ENCODE measurements around the gene CTNNA2. TPM values are rescaled to one million over a fixed set of nuclear protein-coding genes. Genes with fewer than 3 reads are reported as not detected.
"Not testable (repeated sequence)": the region's sequence is repeated elsewhere in the genome, so short reads cannot be mapped to it uniquely, and the experiment has no call there.

Gene CTNNA2
- total RNA-seq, 2 experiments from 2014 or later, result not detected

DNA sequence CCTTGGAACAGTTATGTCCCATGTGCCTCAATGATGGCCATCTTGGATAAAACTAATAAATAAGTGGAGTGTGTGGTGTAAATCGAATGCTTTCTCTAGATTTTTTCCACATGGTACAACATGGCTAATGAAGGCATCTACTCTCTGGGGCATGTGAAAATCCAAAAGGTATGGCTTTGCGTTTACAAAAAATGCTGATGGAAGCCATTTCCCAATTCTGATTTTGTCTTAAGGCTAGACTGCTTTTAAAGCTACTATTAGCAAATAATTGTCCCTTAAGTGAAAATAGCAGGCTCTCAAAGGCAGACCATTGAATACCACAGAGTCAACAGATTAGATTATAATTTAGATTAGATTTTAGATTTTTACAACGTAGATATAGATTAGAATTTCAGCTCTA, 608.0 kb downstream of the CTNNA2 start:
- CTCF ChIA-PET, result no interaction called here
- no peaks in the 10 kb centered on the region for H3K4me1 Mint-ChIP-seq
- DNase-seq, result no peak
- H3K4me3 Mint-ChIP-seq, result no peak overlapping the region
- no peaks in the 10 kb centered on the region for H3K36me3 Mint-ChIP-seq (ENCODE audit: low read depth)
- peaks cover 5% of the 10 kb centered on the region for H3K9me3 Mint-ChIP-seq
- H3K27ac Mint-ChIP-seq, result no peak overlapping the region
- H3K27me3 Mint-ChIP-seq, result no peaks in the 10 kb centered on the region
- POLR2A ChIA-PET, result no interaction called here

DNA sequence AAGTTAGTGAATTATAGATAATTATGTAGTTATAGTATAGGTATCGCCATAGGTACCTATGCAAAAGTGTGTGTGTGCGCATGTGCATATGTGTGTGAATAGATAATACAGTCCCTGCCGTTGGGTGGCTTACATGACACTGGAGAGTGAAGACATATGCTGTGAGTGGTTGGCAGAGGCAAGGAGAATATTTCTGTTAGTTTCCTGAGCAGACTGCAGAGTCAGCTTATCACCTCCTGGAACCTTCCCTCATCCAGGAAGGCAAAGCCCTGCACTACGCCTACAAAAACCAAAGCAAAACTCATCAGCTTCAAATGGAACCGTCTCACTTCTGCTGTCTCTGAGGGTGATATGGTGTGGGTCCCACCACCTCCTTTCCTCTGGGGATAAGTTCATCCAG, 609.8 kb downstream of the CTNNA2 start:
- peaks cover 5% of the 10 kb centered on the region for H3K9me3 Mint-ChIP-seq
- no peaks in the 10 kb centered on the region for H3K4me1 Mint-ChIP-seq
- no peaks in the 10 kb centered on the region for H3K27me3 Mint-ChIP-seq
- ChIA-PET CTCF (no interaction called here), POLR2A (no interaction called here)
- H3K4me3 Mint-ChIP-seq, result no peak overlapping the region
- H3K27ac Mint-ChIP-seq, result no peak overlapping the region
- H3K36me3 Mint-ChIP-seq (ENCODE audit: low read depth), result no peaks in the 10 kb centered on the region
- DNase-seq, result no peak

DNA sequence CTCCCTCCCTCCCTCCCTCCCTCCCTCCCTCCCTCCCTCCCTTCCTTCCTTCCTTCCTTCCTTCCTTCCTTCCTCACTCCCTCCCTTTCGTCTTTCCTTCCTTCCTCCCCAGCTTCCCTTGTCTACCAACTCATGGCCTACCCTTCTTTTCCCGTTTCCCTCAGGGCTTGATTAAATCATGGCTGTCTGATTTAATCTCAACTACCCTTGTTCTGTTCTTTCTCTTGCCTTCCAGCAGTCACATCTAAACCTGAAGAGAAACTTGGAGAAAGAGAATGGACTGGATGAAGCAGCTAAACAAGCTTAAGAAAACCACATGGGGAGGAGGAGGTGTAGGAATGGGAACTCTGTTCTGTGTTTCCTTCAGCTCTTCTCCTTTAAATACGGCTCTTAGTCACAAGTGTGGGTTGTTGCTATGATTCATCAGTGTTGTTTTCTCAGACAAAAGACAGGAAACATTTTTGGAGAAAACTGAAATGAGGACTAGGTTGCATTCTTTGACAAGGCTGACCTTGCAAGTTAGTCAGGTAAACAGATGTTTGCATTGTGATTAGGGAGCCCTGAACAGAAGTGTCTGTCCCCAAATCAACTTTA, 613.8 kb downstream of the CTNNA2 start:
- H3K27ac Mint-ChIP-seq, result no peak overlapping the region
- peaks cover 4% of the 10 kb centered on the region for H3K9me3 Mint-ChIP-seq
- no peak overlapping the region for H3K4me3 Mint-ChIP-seq
- no peaks in the 10 kb centered on the region for H3K4me1 Mint-ChIP-seq
- CTCF ChIA-PET, result no interaction called here
- DNase-seq, result no peak
- no peaks in the 10 kb centered on the region for H3K27me3 Mint-ChIP-seq
- no peaks in the 10 kb centered on the region for H3K36me3 Mint-ChIP-seq (ENCODE audit: low read depth)
- POLR2A ChIA-PET, result no interaction called here

DNA sequence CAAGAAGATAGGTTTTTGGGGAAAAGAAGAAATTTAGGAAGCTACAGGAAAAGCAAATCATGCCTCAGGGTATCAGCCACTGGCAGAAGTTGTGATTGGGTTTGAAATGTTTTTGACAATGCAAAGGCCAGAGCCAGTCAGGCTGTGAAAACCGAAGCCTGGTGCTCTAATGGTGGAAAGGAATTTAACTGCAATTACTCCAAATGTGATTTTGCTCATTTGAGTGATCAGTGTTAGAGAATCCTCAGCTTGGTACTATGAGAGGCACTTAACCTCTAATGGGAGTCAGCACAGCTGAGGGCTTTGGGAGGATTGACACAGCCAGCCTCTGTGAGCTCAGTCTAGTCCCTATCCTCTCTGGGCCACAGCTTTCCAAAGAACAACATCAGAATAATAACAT, 615.2 kb downstream of the CTNNA2 start:
- no peaks in the 10 kb centered on the region for H3K36me3 Mint-ChIP-seq (ENCODE audit: low read depth)
- H3K27me3 Mint-ChIP-seq, result no peaks in the 10 kb centered on the region
- DNase-seq, result no peak
- no peak overlapping the region for H3K27ac Mint-ChIP-seq
- POLR2A ChIA-PET, result no interaction called here
- no peak overlapping the region for H3K4me3 Mint-ChIP-seq
- CTCF ChIA-PET, result no interaction called here
- no peaks in the 10 kb centered on the region for H3K4me1 Mint-ChIP-seq
- H3K9me3 Mint-ChIP-seq, result peaks cover 4% of the 10 kb centered on the region

DNA sequence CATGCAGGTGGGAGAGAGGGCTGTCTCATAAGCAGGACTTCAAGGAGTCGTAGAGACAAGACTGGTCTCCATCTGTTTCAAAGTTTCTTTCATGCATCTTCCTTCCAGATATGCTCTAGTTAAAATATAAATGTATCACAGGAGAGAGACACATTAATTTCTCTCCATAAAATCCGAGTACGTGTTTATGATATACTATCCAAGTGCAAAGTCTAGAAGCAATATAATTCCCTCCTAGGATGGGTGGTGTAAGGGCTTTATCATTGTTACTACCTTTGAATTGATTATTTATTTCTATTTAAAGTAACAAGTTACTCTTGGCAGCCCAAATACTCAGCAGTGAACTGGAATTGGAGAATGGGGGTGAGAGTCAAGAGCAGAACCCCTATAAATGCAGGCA, 619.4 kb downstream of the CTNNA2 start:
- H3K27me3 Mint-ChIP-seq, result no peaks in the 10 kb centered on the region
- CTCF ChIA-PET, result no interaction called here
- no peak overlapping the region for H3K4me3 Mint-ChIP-seq
- DNase-seq, result no peak
- POLR2A ChIA-PET, result no interaction called here
- H3K36me3 Mint-ChIP-seq (ENCODE audit: low read depth), result no peaks in the 10 kb centered on the region
- no peaks in the 10 kb centered on the region for H3K4me1 Mint-ChIP-seq
- H3K27ac Mint-ChIP-seq, result no peak overlapping the region
- peaks cover 4% of the 10 kb centered on the region for H3K9me3 Mint-ChIP-seq

DNA sequence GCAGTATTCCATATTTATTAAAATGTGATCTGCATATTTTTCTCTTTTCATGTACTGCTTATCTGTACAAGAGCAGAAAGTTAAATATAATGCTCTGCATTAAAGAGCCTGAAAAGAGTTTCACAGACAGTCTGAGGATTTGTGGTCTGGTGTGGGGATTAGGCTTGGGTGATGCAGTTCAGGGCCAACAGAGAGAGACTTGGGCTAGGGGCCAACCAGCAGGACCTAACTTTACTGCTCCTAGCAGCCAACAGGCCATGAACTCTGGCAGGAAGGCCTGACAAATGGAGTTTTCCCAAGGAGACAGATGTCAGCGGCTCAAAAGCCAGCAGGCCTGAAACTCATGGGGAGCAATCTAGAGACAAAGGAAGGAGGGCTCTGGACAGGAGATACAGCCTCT, 622.1 kb downstream of the CTNNA2 start:
- Mint-ChIP-seq H3K4me1 (no peaks in the 10 kb centered on the region), H3K9me3 (peaks cover 4% of the 10 kb centered on the region), H3K27ac (no peak overlapping the region), H3K4me3 (no peak overlapping the region), H3K27me3 (no peaks in the 10 kb centered on the region), H3K36me3 (ENCODE audit: low read depth) (no peaks in the 10 kb centered on the region)
- DNase-seq, result no peak
- POLR2A ChIA-PET, result no interaction called here
- CTCF ChIA-PET, result no interaction called here

DNA sequence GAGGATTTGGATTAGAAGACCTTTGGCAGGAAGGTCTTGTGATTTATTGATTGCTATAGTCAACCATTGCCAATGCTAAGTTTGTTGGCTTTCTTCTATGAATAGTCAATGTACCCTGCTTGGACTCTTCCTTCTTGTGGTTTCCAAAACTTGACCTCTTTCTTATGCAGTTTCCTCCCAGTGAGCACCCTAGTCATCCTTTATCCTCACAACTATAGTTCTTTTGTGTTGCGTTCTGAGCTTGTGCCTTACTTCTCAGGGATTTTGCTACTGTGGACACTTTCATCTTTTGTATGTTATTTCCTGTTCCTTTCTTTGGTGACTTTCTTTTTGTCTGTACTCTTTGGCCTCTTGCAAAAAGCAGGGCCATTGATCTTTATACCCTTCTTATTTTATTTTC, 623.5 kb downstream of the CTNNA2 start:
- Mint-ChIP-seq H3K27me3 (no peaks in the 10 kb centered on the region), H3K27ac (no peak overlapping the region), H3K4me3 (no peak overlapping the region), H3K9me3 (no peaks in the 10 kb centered on the region), H3K36me3 (ENCODE audit: low read depth) (no peaks in the 10 kb centered on the region), H3K4me1 (no peaks in the 10 kb centered on the region)
- ChIA-PET POLR2A (no interaction called here), CTCF (no interaction called here)
- no peak for DNase-seq

DNA sequence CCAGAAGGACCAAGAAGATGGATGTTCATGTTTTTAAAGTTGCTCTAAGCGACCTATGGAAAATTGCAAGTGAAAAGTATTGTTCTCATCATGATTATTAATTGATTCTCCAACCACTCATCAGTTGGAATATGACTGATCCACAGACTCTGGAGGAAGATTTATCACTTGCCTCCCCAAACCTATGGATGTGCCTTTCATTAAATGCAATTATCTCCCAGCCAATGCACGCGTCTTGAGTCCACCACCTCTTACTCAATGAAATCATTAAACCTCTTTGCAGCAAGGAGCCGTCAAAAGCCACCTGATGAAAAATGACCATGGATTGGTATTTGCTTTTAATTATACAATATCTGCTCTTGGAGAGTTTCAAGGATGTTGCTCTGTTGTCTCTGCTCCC, 626.1 kb downstream of the CTNNA2 start:
- H3K27ac Mint-ChIP-seq, result no peak overlapping the region
- CTCF ChIA-PET, result no interaction called here
- POLR2A ChIA-PET, result no interaction called here
- H3K36me3 Mint-ChIP-seq (ENCODE audit: low read depth), result no peaks in the 10 kb centered on the region
- no peaks in the 10 kb centered on the region for H3K9me3 Mint-ChIP-seq
- H3K4me1 Mint-ChIP-seq, result no peaks in the 10 kb centered on the region
- H3K27me3 Mint-ChIP-seq, result no peaks in the 10 kb centered on the region
- H3K4me3 Mint-ChIP-seq, result no peak overlapping the region
- DNase-seq, result no peak

DNA sequence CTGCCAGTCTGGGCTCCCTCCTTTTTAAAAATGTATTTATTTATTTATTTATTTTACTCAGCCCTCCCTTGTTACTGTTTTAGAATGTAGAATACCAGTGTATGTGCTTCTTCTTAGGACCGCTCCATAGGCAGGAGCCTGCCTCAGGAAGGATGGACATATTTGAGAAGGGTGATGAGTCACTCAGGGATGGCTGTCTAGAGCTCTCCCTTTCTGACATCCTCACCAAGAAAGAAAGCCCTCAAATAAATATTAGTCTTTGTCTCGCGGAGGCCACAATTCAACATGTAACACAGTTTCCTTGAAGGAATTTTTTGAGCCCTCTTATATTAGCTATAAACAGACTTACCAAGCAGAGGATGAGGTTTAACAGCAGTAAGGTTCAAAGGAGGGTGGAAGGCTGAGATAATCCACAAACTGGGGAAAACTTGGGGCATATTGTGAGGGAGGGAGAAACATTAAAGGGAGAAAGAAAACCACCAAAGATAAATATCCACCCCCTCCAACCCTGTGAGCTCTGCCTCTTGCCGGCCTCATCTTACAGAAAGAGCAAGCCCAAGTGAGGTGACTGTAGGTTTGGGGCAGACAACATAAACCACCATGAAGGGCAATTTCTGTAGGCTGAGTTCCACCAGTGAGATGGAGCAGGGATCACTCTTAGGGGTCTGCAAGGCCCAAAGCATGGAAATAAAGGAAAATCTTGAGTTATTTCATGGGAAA, 628.3 kb downstream of the CTNNA2 start:
- H3K27ac Mint-ChIP-seq, result no peak overlapping the region

DNA sequence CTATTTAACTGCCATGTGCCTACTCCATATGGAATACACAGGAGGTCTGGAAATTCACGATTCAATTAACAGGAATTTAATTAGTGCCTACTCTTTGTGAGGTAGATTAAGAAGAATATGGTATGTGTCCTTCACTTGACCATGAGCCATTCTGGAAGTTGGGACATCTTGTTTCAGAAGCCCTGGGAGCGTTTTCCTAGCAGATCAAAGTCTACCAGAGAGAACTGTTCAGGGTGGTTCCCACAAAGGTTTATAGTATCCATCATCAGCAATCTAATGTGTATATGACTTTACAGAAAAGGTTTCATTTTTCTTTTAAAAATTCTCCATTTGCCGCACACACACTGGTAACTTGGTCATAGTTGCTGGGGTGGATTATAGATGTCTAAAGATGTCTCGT, 632.6 kb downstream of the CTNNA2 start:
- ChIA-PET POLR2A (no interaction called here), CTCF (no interaction called here)
- no peak for DNase-seq

More for the DNA sequence above, 628.3 kb downstream of the CTNNA2 start:
- Mint-ChIP-seq H3K36me3 (ENCODE audit: low read depth) (no peaks in the 10 kb centered on the region), H3K4me1 (no peaks in the 10 kb centered on the region), H3K4me3 (no peak overlapping the region), H3K27me3 (no peaks in the 10 kb centered on the region), H3K9me3 (no peaks in the 10 kb centered on the region)
- ChIA-PET CTCF (no interaction called here), POLR2A (no interaction called here)
- DNase-seq, result no peak

DNA sequence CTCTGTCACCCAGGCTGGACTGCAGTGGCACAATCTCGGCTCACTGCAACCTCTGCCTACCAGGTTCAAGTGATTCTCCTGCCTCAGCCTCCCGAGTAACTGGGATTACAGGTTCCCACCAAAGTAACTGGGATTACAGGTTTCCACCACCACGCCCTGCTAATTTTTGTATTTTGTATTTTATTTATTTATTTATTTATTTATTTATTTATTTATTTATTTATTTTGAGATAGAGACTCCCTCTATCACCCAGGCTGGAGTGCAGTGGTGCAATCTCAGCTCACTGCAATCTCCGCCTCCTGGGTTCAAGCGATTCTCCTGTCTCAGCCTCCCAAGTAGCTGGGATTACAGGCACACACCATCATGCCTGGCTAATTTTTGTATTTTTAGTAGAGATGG, 633.9 kb downstream of the CTNNA2 start:
- POLR2A ChIA-PET, result not testable (repeated sequence)

More for the DNA sequence above, 632.6 kb downstream of the CTNNA2 start:
- Mint-ChIP-seq H3K4me1 (no peaks in the 10 kb centered on the region), H3K27me3 (no peaks in the 10 kb centered on the region), H3K36me3 (ENCODE audit: low read depth) (no peaks in the 10 kb centered on the region), H3K4me3 (no peak overlapping the region), H3K27ac (no peak overlapping the region), H3K9me3 (peaks cover 3% of the 10 kb centered on the region)

DNA sequence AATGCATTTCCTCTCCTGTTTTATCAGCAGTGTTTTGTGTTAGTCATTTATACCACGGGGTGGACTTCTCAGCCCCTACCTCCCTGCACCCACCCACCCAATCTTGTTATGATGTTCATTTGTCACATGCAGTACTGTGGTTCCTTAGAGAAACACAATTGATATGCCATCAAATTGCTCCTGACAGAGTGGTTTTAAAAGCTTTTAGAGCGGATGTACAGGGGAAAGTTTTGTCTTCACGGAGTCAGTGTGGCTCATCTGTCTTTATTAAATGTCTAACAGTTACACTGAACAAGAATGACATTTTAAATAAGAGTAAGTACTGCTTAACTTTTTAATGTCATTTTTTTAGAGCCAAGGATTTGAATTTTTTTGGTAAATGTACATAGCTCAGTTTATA, 634.8 kb downstream of the CTNNA2 start:
- Mint-ChIP-seq H3K27me3 (no peaks in the 10 kb centered on the region), H3K27ac (no peak overlapping the region), H3K36me3 (ENCODE audit: low read depth) (no peaks in the 10 kb centered on the region), H3K4me1 (no peaks in the 10 kb centered on the region), H3K9me3 (peaks cover 3% of the 10 kb centered on the region), H3K4me3 (no peak overlapping the region)
- ChIA-PET POLR2A (no interaction called here), CTCF (no interaction called here)
- DNase-seq, result no peak

More for the DNA sequence above, 633.9 kb downstream of the CTNNA2 start:
- CTCF ChIA-PET; H3K36me3 Mint-ChIP-seq (ENCODE audit: low read depth); H3K27ac Mint-ChIP-seq; H3K9me3 Mint-ChIP-seq; H3K4me3 Mint-ChIP-seq; DNase-seq; H3K4me1 Mint-ChIP-seq; H3K27me3 Mint-ChIP-seq: not testable (repeated sequence)

DNA sequence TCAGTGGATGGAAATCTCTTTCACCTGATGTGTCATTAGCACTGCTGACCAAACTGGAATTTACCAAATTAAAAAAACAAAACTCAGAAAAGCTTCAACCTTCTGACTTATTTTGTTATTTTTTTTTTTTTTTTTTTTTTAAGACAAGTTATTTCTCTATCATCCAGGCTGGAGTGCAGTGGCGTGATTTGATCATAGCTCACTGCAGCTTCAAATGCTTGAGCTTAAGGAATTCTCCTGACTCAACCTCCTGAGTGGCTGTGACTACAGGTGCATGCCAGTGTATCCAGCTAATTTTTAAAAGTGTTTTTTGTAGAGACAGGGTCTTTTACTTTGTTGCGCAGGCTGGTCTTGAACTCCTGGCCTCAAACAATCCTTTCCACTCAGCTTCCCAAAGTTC, 636.1 kb downstream of the CTNNA2 start:
- no peaks in the 10 kb centered on the region for H3K27me3 Mint-ChIP-seq
- no peak overlapping the region for H3K4me3 Mint-ChIP-seq
- H3K27ac Mint-ChIP-seq, result no peak overlapping the region
- no peak for DNase-seq
- H3K4me1 Mint-ChIP-seq, result no peaks in the 10 kb centered on the region
- POLR2A ChIA-PET, result no interaction called here
- H3K36me3 Mint-ChIP-seq (ENCODE audit: low read depth), result no peaks in the 10 kb centered on the region
- peaks cover 3% of the 10 kb centered on the region for H3K9me3 Mint-ChIP-seq
- CTCF ChIA-PET, result no interaction called here

DNA sequence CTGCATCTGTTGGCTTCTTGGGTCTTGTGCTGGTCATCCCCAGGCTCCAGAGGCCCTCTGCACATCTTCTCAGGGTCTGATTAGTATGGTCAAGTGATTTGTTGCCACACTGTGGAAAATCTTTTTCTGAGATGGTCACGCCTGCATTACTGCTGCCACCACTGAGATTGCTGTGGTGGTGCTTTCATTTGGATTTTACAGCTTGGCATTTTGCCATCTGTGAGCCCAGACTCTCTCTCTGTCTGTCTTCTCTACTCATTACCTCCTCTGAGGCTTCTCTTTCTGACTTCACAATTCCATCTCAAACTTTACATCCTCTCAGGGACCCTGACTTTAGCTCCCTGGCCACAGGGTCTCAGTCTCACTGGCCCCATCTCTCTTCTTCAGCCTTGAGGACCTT, 637.1 kb downstream of the CTNNA2 start:
- Mint-ChIP-seq H3K4me1 (no peaks in the 10 kb centered on the region), H3K4me3 (no peak overlapping the region), H3K27ac (no peak overlapping the region), H3K27me3 (no peaks in the 10 kb centered on the region), H3K9me3 (peaks cover 3% of the 10 kb centered on the region), H3K36me3 (ENCODE audit: low read depth) (no peaks in the 10 kb centered on the region)
- POLR2A ChIA-PET, result no interaction called here
- CTCF ChIA-PET, result no interaction called here
- DNase-seq, result no peak
